LNCaP clone FGC (cell line): ENCODE data around the gene FSHB.
"Not testable (repeated sequence)": the region's sequence is repeated elsewhere in the genome, so short reads cannot be mapped to it uniquely, and the experiment has no call there.

Source experiments
- DNase-seq: peaks from one replicate; pipeline ENCODE4 v3.0.0-alpha.2; 2011; ENCODE audit warnings: low read depth
- H3K4me3 ChIP-seq: 2 replicates; pipeline ENCODE4 v1.5.1; 2011; ENCODE audit warnings: mild to moderate bottlenecking, low read depth, low read length, control low read depth
- CTCF ChIP-seq: IDR thresholded peaks from 2 replicates; pipeline ENCODE4 v1.5.1; 2012; ENCODE audit warnings: mild to moderate bottlenecking; ENCODE audit not compliant: control insufficient read depth, insufficient read depth; ENCODE audit errors: extremely low read depth

The FSHB gene

GRCh38 chr11:30230714-30231113 lies at the start of gene FSHB:
FSHB (plus strand) TSS chr11:30231014; CDS start chr11:30231903, 889 bp downstream.
- DNase-seq: no peak
- no peak within 1 kb of the TSS for H3K4me3 ChIP-seq
- no peak for TF ChIP-seq CTCF

GRCh38 chr11:30186748-30187147 lies 44.1 kb upstream of the FSHB start:
- DNase-seq: no peak
- no peak for TF ChIP-seq CTCF
- H3K4me3 ChIP-seq: no peak overlapping the region

GRCh38 chr11:30192620-30193019 lies 38.2 kb upstream of the FSHB start:
- peak; percentile 39 for DNase-seq
- TF ChIP-seq CTCF: no peak
- H3K4me3 ChIP-seq: no peak overlapping the region

- no peak for DNase-seq
- no peak overlapping the region for H3K4me3 ChIP-seq
- TF ChIP-seq CTCF: peak; percentile 88
These were observed 34.2 kb upstream of the FSHB start for GRCh38 chr11:30196400-30197206.

GRCh38 chr11:30197869-30198268 lies 32.9 kb upstream of the FSHB start:
- no peak for TF ChIP-seq CTCF
- no peak overlapping the region for H3K4me3 ChIP-seq
- DNase-seq: no peak

- DNase-seq, H3K4me3 ChIP-seq: not testable (repeated sequence)
These were observed 27.8 kb upstream of the FSHB start for GRCh38 chr11:30202989-30203388.

GRCh38 chr11:30203850-30204249 lies 27.0 kb upstream of the FSHB start:
- no peak for TF ChIP-seq CTCF
- DNase-seq: no peak
- no peak overlapping the region for H3K4me3 ChIP-seq
